AG08396 (cell line): ENCODE results near the gene ANAPC2.

Experiments
- DNase-seq: peaks from one replicate; pipeline ENCODE4 v3.0.0; 2012; ENCODE audit warnings: low spot score, mixed read lengths

ANAPC2 gene

GRCh38 chr9:137214620-137215019 lies 26.3 kb upstream of the ANAPC2 start:
- DNase-seq, result no peak

- DNase-seq, result no peak
Observed at GRCh38 chr9:137213160-137214060, 25.1 kb upstream of the ANAPC2 start.

- no peak for DNase-seq
Observed at GRCh38 chr9:137212520-137212919, 24.2 kb upstream of the ANAPC2 start.

GRCh38 chr9:137211532-137211931 lies 23.2 kb upstream of the ANAPC2 start:
- no peak for DNase-seq

- DNase-seq, result no peak
Observed at GRCh38 chr9:137206602-137207001, 18.2 kb upstream of the ANAPC2 start.

GRCh38 chr9:137205126-137206069 lies 17.0 kb upstream of the ANAPC2 start, which contains the start of the genes NDOR1 and TMEM203:
Gene NDOR1 (plus strand): TSS chr9:137205700. CDS start chr9:137205778, 78 bp downstream.
Gene TMEM203 (minus strand): TSS chr9:137205648. CDS start chr9:137205414, 234 bp downstream.
- DNase-seq, result peak; percentile 97

- DNase-seq, result no peak
Observed at GRCh38 chr9:137204731-137205125, 16.4 kb upstream of the ANAPC2 start.

- DNase-seq, result no peak
Observed at GRCh38 chr9:137202966-137203365, 14.6 kb upstream of the ANAPC2 start.

- DNase-seq, result no peak
Observed at GRCh38 chr9:137201205-137201868, 13.0 kb upstream of the ANAPC2 start.

GRCh38 chr9:137200311-137201204 lies 12.2 kb upstream of the ANAPC2 start, which contains the start of gene TPRN:
Gene TPRN (minus strand): TSS chr9:137200741. CDS start chr9:137200711, 30 bp downstream.
- DNase-seq, result peak; percentile 100

- no peak for DNase-seq
Observed at GRCh38 chr9:137199411-137200121, 11.2 kb upstream of the ANAPC2 start.

- no peak for DNase-seq
Observed at GRCh38 chr9:137198902-137199283, 10.5 kb upstream of the ANAPC2 start.

- no peak for DNase-seq
Observed at GRCh38 chr9:137198051-137198901, 9.9 kb upstream of the ANAPC2 start.

- DNase-seq, result no peak
Observed at GRCh38 chr9:137195525-137196220, 7.3 kb upstream of the ANAPC2 start.

- no peak for DNase-seq
Observed at GRCh38 chr9:137194909-137195308, 6.5 kb upstream of the ANAPC2 start.

GRCh38 chr9:137194388-137194787 lies 6.0 kb upstream of the ANAPC2 start:
- no peak for DNase-seq

- no peak for DNase-seq
Observed at GRCh38 chr9:137193771-137194170, 5.4 kb upstream of the ANAPC2 start.

- DNase-seq, result no peak
Observed at GRCh38 chr9:137192859-137193258, 4.5 kb upstream of the ANAPC2 start.

- DNase-seq, result no peak
Observed at GRCh38 chr9:137192448-137192780, 4.1 kb upstream of the ANAPC2 start.
